OCI-LY1 (cell line): Measurements from ENCODE around the gene GRIN2A.

Source experiments
- H2AFZ ChIP-seq: fragments of 200-600 bp; sonication (generic), shearing (Covaris generic); 2 replicates; pipeline ENCODE4 v1.6.0; 2014; ENCODE audit warnings: antibody characterized with exemption, mild to moderate bottlenecking, low read length
- H3F3A ChIP-seq: fragments of 200-600 bp; sonication (generic), shearing (Covaris generic); 2 replicates; pipeline ENCODE4 v1.6.0; 2014; ENCODE audit warnings: mild to moderate bottlenecking, antibody characterized with exemption, low read length, moderate library complexity; ENCODE audit not compliant: insufficient read depth
- H3K27ac ChIP-seq: fragments of 200-600 bp; sonication (generic); 2 replicates; pipeline ENCODE4 v1.5.1; 2014; ENCODE audit warnings: low read length, mixed run types, mild to moderate bottlenecking, low read depth; ENCODE audit not compliant: poor library complexity, severe bottlenecking
- H3K27me3 ChIP-seq: fragments of 200-600 bp; sonication (generic); 2 replicates; pipeline ENCODE4 v1.6.0; 2014; ENCODE audit warnings: antibody characterized with exemption, mild to moderate bottlenecking, low read length, moderate library complexity; ENCODE audit not compliant: insufficient read depth
- H3K36me3 ChIP-seq: fragments of 200-600 bp; sonication (generic); 2 replicates; pipeline ENCODE4 v1.6.1; 2014; ENCODE audit warnings: mild to moderate bottlenecking, antibody characterized with exemption, low read length, moderate library complexity, mixed read lengths; ENCODE audit not compliant: insufficient read depth
- H3K4me1 ChIP-seq: fragments of 200-600 bp; sonication (generic); 2 replicates; pipeline ENCODE4 v1.5.1; 2014; ENCODE audit warnings: mild to moderate bottlenecking, low read length, moderate library complexity; ENCODE audit not compliant: insufficient read depth, severe bottlenecking
- H3K4me2 ChIP-seq: fragments of 200-600 bp; sonication (generic), shearing (Covaris generic); 2 replicates; pipeline ENCODE4 v1.6.1; 2014; ENCODE audit warnings: low read length
- H3K4me3 ChIP-seq: fragments of 200-600 bp; sonication (generic); 2 replicates; pipeline ENCODE4 v1.5.1; 2014; ENCODE audit warnings: low read length, low read depth, mild to moderate bottlenecking, mixed read lengths; ENCODE audit not compliant: poor library complexity, severe bottlenecking
- H3K79me2 ChIP-seq: fragments of 200-600 bp; shearing (Covaris generic); 2 replicates; pipeline ENCODE4 v1.6.1; 2016; ENCODE audit warnings: mixed run types, low read length, mixed read lengths; ENCODE audit not compliant: insufficient read depth
- H3K9ac ChIP-seq: fragments of 200-600 bp; sonication (generic), shearing (Covaris generic); 2 replicates; pipeline ENCODE4 v1.6.1; 2014; ENCODE audit warnings: mild to moderate bottlenecking, low read length, mixed read lengths
- H3K9me2 ChIP-seq: fragments of 200-600 bp; sonication (generic), shearing (Covaris generic); 2 replicates; pipeline ENCODE4 v1.6.1; 2014; ENCODE audit warnings: low read depth, mild to moderate bottlenecking, low read length, mixed read lengths
- H3K9me3 ChIP-seq: fragments of 200-600 bp; shearing (Covaris generic); 2 replicates; pipeline ENCODE4 v1.6.1; 2014; ENCODE audit warnings: low read length, mixed read lengths
- H4K20me1 ChIP-seq: fragments of 200-600 bp; sonication (generic), shearing (Covaris generic); 2 replicates; pipeline ENCODE4 v1.6.0; 2016; ENCODE audit warnings: mild to moderate bottlenecking, low read length; ENCODE audit not compliant: insufficient read depth
- CTCF ChIP-seq: fragments of 200-600 bp; sonication (generic), shearing (Covaris generic); IDR thresholded peaks from 2 replicates; pipeline ENCODE4 v1.5.1; 2017; ENCODE audit warnings: mild to moderate bottlenecking, antibody characterized with exemption, low read length, moderate library complexity, mixed read lengths
- EZH2 ChIP-seq: fragments of 200-600 bp; sonication (generic), shearing (Covaris generic); IDR thresholded peaks from 2 replicates; pipeline ENCODE4 v1.8.0; 2017; ENCODE audit warnings: borderline replicate concordance, mixed run types, mild to moderate bottlenecking, antibody characterized with exemption, low read length, moderate library complexity, mixed read lengths

Gene GRIN2A

GRCh38 chr16:10045291-10045775 is 136.9 kb downstream of the GRIN2A start:
- Histone ChIP-seq H3K9me3 (no peaks in the 10 kb centered on the region), H4K20me1 (no peaks in the 10 kb centered on the region)

GRCh38 chr16:10040136-10041080 is 141.8 kb downstream of the GRIN2A start:
- Histone ChIP-seq H3F3A (no peaks in the 10 kb centered on the region), H3K9ac (no peak overlapping the region), H3K4me1 (no peaks in the 10 kb centered on the region), H3K9me3 (no peaks in the 10 kb centered on the region), H3K79me2 (no peaks in the 10 kb centered on the region), H3K4me2 (no peak overlapping the region), H3K27ac (no peak overlapping the region), H3K4me3 (no peak overlapping the region), H3K27me3 (no peaks in the 10 kb centered on the region), H4K20me1 (no peaks in the 10 kb centered on the region), H3K9me2 (no peaks in the 10 kb centered on the region), H3K36me3 (no peaks in the 10 kb centered on the region), H2AFZ (no peak overlapping the region)
- TF ChIP-seq EZH2 (no peak), CTCF (no peak)

More at GRCh38 chr16:10045291-10045775, 136.9 kb downstream of the GRIN2A start:
- no peak overlapping the region for H3K27ac ChIP-seq
- no peaks in the 10 kb centered on the region for H3K4me1 ChIP-seq
- H3K9me2 ChIP-seq: no peaks in the 10 kb centered on the region
- H3K27me3 ChIP-seq: no peaks in the 10 kb centered on the region
- H3F3A ChIP-seq: no peaks in the 10 kb centered on the region
- H2AFZ ChIP-seq: no peak overlapping the region
- no peaks in the 10 kb centered on the region for H3K79me2 ChIP-seq
- H3K4me2 ChIP-seq: no peak overlapping the region
- TF ChIP-seq CTCF (no peak), EZH2 (no peak)
- no peak overlapping the region for H3K4me3 ChIP-seq
- H3K9ac ChIP-seq: no peak overlapping the region
- no peaks in the 10 kb centered on the region for H3K36me3 ChIP-seq

- no peak overlapping the region for H2AFZ ChIP-seq
- no peaks in the 10 kb centered on the region for H3K27me3 ChIP-seq
- no peaks in the 10 kb centered on the region for H3K4me1 ChIP-seq
- H3K36me3 ChIP-seq: no peaks in the 10 kb centered on the region
- H4K20me1 ChIP-seq: no peaks in the 10 kb centered on the region
- no peak overlapping the region for H3K4me2 ChIP-seq
- no peak overlapping the region for H3K27ac ChIP-seq
- H3F3A ChIP-seq: no peaks in the 10 kb centered on the region
- H3K9me3 ChIP-seq: no peaks in the 10 kb centered on the region
- no peak overlapping the region for H3K9ac ChIP-seq
- no peaks in the 10 kb centered on the region for H3K9me2 ChIP-seq
- no peaks in the 10 kb centered on the region for H3K79me2 ChIP-seq
- no peak overlapping the region for H3K4me3 ChIP-seq
- TF ChIP-seq CTCF: no peak
- TF ChIP-seq EZH2: no peak
Measured at GRCh38 chr16:10039220-10040096, 142.8 kb downstream of the GRIN2A start.
